ENCODE data around the gene GRID1. TPM values are rescaled to one million over a fixed set of nuclear protein-coding genes. Genes with fewer than 3 reads are reported as not detected.

The GRID1 gene
- total and polyA plus RNA-seq, 9 of the 15 experiments (the other 6 are each of a cell fraction or from before 2014, with no cell fraction given), result 0.01 to 7.2 (median 1.2) TPM

GRCh38 chr10:85679710-85680109 is 686.9 kb downstream of the GRID1 start:
- TF ChIP-seq ZNF41 (CRISPR knock-in tag; conservative IDR thresholded peaks at IDR 0.05) (no peak), MCM5 (IDR thresholded peaks at IDR 0.05; ENCODE audit: low read depth) (no peak), ZNF384 (IDR thresholded peaks at IDR 0.05; ENCODE audit: low read depth, low read length) (no peak), COPS2 (conservative IDR thresholded peaks at IDR 0.05) (no peak)
- WGBS (ENCODE audit: insufficient coverage, low coverage, missing lambda C conversion rate), result 18% methylated on average over 4 of the region's 4 CpGs
- in situ Hi-C loops (cut with MboI) (no loop called here), intact Hi-C loops (cut with micrococcal nuclease) (no loop called here)
- ChIA-PET POLR2A (interaction anchor here (0.5 kb wide), 1 partner anchor 202 kb away, joined by 3 read pairs; no protein-coding TSS in a partner anchor), CTCF (ENCODE audit: low intra/inter-chr PET ratio) (no interaction called here)
- no peak for FAIRE-seq
- ATAC-seq, result no peak
- Histone ChIP-seq H3K27ac (ENCODE audit: extremely low read depth, low read depth, low read length) (no peak overlapping the region), H3K4me1 (replicated peaks in 1 of 2; ENCODE audit: control insufficient read depth in 2 of 2, insufficient read depth in 2 of 2, low read length in 2 of 2) (peaks cover 0 to 2% of the 10 kb centered on the region in 2 experiments; a peak in 1 of 5 replicates), H3K9me3 (replicated peaks; ENCODE audit: control insufficient read depth, insufficient read depth, low read depth, low read length) (no peaks in the 10 kb centered on the region), H3K27me3 (ENCODE audit: control insufficient read depth in 2 of 2, insufficient read depth in 2 of 2, low read length in 2 of 2) (no peaks in the 10 kb centered on the region), H3K79me2 (ENCODE audit: control insufficient read depth, insufficient read depth, low read length) (no peaks in the 10 kb centered on the region), H3K36me3 (ENCODE audit: control insufficient read depth, insufficient read depth, low read length) (no peaks in the 10 kb centered on the region), H2AFZ (ENCODE audit: low read depth, low read length) (no peak overlapping the region), H3K9ac (ENCODE audit: insufficient read depth in 1 of 2, low read depth in 2 of 2, low read length in 2 of 2) (no peak overlapping the region), H3K9me1 (ENCODE audit: control insufficient read depth, insufficient read depth, low read length) (no peaks in the 10 kb centered on the region), H4K20me1 (replicated peaks; ENCODE audit: control insufficient read depth, insufficient read depth, low read length) (no peaks in the 10 kb centered on the region), H3K4me2 (ENCODE audit: insufficient read depth, low read length) (no peak overlapping the region), H3K4me3 (no peak overlapping the region)
- no peak for DNase-seq (ENCODE audit: extremely low read depth in 1 of 4, low spot score in 3 of 4)
- no TSS peak for BruUV-seq (replicated peaks)

DNA sequence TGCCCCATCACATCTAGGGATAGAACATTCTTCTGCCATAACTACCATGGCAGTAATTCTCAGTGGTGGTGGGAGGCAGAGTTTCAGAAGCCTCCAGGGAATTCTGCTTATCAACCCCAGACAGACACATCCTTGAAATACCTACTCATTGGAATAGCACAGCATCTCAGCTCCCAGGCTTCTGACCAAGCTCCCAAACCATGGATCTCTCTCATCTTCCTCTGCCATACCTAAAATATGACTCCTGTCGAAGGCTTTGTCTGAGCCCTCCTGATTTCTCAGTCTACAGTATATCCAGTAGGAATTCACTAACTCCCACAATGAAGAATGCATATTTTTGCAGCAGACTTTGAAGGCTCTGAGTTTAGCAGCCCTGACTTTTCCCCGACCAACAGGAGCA is 687.5 kb downstream of the GRID1 start:
- no TSS peak for BruUV-seq (replicated peaks)
- no peaks in the 10 kb centered on the region for H3K36me3 ChIP-seq (ENCODE audit: control insufficient read depth, insufficient read depth, low read length)
- H2AFZ ChIP-seq (ENCODE audit: low read depth, low read length), result no peak overlapping the region
- no peaks in the 10 kb centered on the region for H3K79me2 ChIP-seq (ENCODE audit: control insufficient read depth, insufficient read depth, low read length)
- H3K27me3 ChIP-seq (ENCODE audit: control insufficient read depth in 2 of 2, insufficient read depth in 2 of 2, low read length in 2 of 2), result no peaks in the 10 kb centered on the region
- ChIA-PET CTCF (ENCODE audit: low intra/inter-chr PET ratio) (no interaction called here), POLR2A (no interaction called here)
- H3K4me2 ChIP-seq (ENCODE audit: insufficient read depth, low read length), result no peak overlapping the region
- WGBS (ENCODE audit: insufficient coverage, low coverage, missing lambda C conversion rate), result 5% methylated on average over 2 of the region's 2 CpGs
- FAIRE-seq (no peak), ATAC-seq (no peak), DNase-seq (ENCODE audit: extremely low read depth in 1 of 4, low spot score in 3 of 4) (no peak)
- H3K9me1 ChIP-seq (ENCODE audit: control insufficient read depth, insufficient read depth, low read length), result no peaks in the 10 kb centered on the region
- H3K9me3 ChIP-seq (replicated peaks; ENCODE audit: control insufficient read depth, insufficient read depth, low read depth, low read length), result no peaks in the 10 kb centered on the region
- H3K4me1 ChIP-seq (replicated peaks in 1 of 2; ENCODE audit: control insufficient read depth in 2 of 2, insufficient read depth in 2 of 2, low read length in 2 of 2), result peaks cover 0 to 2% of the 10 kb centered on the region in 2 experiments; a peak in 1 of 5 replicates
- H3K27ac ChIP-seq (ENCODE audit: extremely low read depth, low read depth, low read length), result no peak overlapping the region
- no peak overlapping the region for H3K9ac ChIP-seq (ENCODE audit: insufficient read depth in 1 of 2, low read depth in 2 of 2, low read length in 2 of 2)
- H3K4me3 ChIP-seq, result no peak overlapping the region
- in situ Hi-C loops (cut with MboI), result no loop called here
- H4K20me1 ChIP-seq (replicated peaks; ENCODE audit: control insufficient read depth, insufficient read depth, low read length), result no peaks in the 10 kb centered on the region
- intact Hi-C loops (cut with micrococcal nuclease), result no loop called here
- TF ChIP-seq ETV6 (IDR thresholded peaks at IDR 0.05; ENCODE audit: borderline replicate concordance in 1 of 2, low read depth in 2 of 2, low read length in 1 of 2), result no peak
- no peak for TF ChIP-seq ETV6 (CRISPR knock-in tag; IDR thresholded peaks at IDR 0.05; ENCODE audit: borderline replicate concordance)
- TF ChIP-seq POLR3G (IDR thresholded peaks at IDR 0.05; ENCODE audit: extremely low read depth, insufficient read length, insufficient replicate concordance), result no peak
- TF ChIP-seq NCOA4 (IDR thresholded peaks at IDR 0.05; ENCODE audit: partially characterized antibody), result no peak
- no peak for TF ChIP-seq ZNF24 (IDR thresholded peaks at IDR 0.05)
- TF ChIP-seq ZSCAN32 (CRISPR knock-in tag; IDR thresholded peaks at IDR 0.05), result no peak
- TF ChIP-seq KDM4B (IDR thresholded peaks at IDR 0.05; ENCODE audit: borderline replicate concordance in 2 of 2, low read depth in 1 of 2), result no peak
- TF ChIP-seq TEAD1 (CRISPR knock-in tag; IDR thresholded peaks at IDR 0.05), result no peak
- TF ChIP-seq ZC3H11A (IDR thresholded peaks at IDR 0.05; ENCODE audit: low read depth, low read length), result no peak
- TF ChIP-seq CREB3 (tag; conservative IDR thresholded peaks at IDR 0.05; ENCODE audit: low read depth), result no peak
- no peak for TF ChIP-seq RUNX1 (IDR thresholded peaks at IDR 0.05; ENCODE audit: low read depth)
- TF ChIP-seq BRCA1 (IDR thresholded peaks at IDR 0.05), result no peak
- no peak for TF ChIP-seq BRCA1 (CRISPR knock-in tag; IDR thresholded peaks at IDR 0.05)
- no peak for TF ChIP-seq SAP30 (IDR thresholded peaks at IDR 0.05; ENCODE audit: borderline replicate concordance, insufficient read depth, low read depth, low read length, poor library complexity, severe bottlenecking)
- TF ChIP-seq SPI1 (IDR thresholded peaks at IDR 0.05; ENCODE audit: borderline replicate concordance, low read depth, low read length), result no peak
